HG03378 (cell line): Measurements from ENCODE around the gene RAPGEF4.
"Not testable (repeated sequence)": the region's sequence is repeated elsewhere in the genome, so short reads cannot be mapped to it uniquely, and the experiment has no call there.

Source experiments
- ATAC-seq: cut with Tn5 transposase; IDR thresholded peaks from one replicate; pipeline ENCODE4 v1.9.1; 2021; ENCODE audit warnings: mild to moderate bottlenecking, moderate library complexity; ENCODE audit not compliant: unreplicated experiment

The RAPGEF4 gene

GRCh38 chr2:172725746-172726145 lies 9.9 kb upstream of the RAPGEF4 start:
- ATAC-seq: no peak

- ATAC-seq: no peak
Measured at GRCh38 chr2:172726172-172726735, 9.4 kb upstream of the RAPGEF4 start.

- ATAC-seq: no peak
Measured at GRCh38 chr2:172730411-172730810, 5.2 kb upstream of the RAPGEF4 start.

GRCh38 chr2:172734711-172735581 lies 699 bp upstream of the RAPGEF4 start:
- ATAC-seq: no peak

GRCh38 chr2:172736424-172737174 lies 954 bp downstream of the RAPGEF4 start:
- no peak for ATAC-seq

- no peak for ATAC-seq
Measured at GRCh38 chr2:172739661-172740266, 4.1 kb downstream of the RAPGEF4 start.

GRCh38 chr2:172740856-172741255 lies 5.2 kb downstream of the RAPGEF4 start:
- ATAC-seq: no peak

GRCh38 chr2:172742931-172743540 lies 7.4 kb downstream of the RAPGEF4 start:
- no peak for ATAC-seq

- no peak for ATAC-seq
Measured at GRCh38 chr2:172743898-172744297, 8.3 kb downstream of the RAPGEF4 start.

GRCh38 chr2:172745636-172746035 lies 10.0 kb downstream of the RAPGEF4 start:
- no peak for ATAC-seq

- ATAC-seq: not testable (repeated sequence)
Measured at GRCh38 chr2:172748543-172748942, 12.9 kb downstream of the RAPGEF4 start.

- no peak for ATAC-seq
Measured at GRCh38 chr2:172749388-172749787, 13.7 kb downstream of the RAPGEF4 start.

- no peak for ATAC-seq
Measured at GRCh38 chr2:172751564-172751963, 15.9 kb downstream of the RAPGEF4 start.

- no peak for ATAC-seq
Measured at GRCh38 chr2:172753610-172754009, 18.0 kb downstream of the RAPGEF4 start.

GRCh38 chr2:172759441-172759840 lies 23.8 kb downstream of the RAPGEF4 start:
- no peak for ATAC-seq

GRCh38 chr2:172761306-172761705 lies 25.7 kb downstream of the RAPGEF4 start:
- no peak for ATAC-seq

GRCh38 chr2:172762574-172762973 lies 26.9 kb downstream of the RAPGEF4 start:
- ATAC-seq: no peak

- ATAC-seq: no peak
Measured at GRCh38 chr2:172763079-172763478, 27.4 kb downstream of the RAPGEF4 start.

GRCh38 chr2:172765662-172766061 lies 30.0 kb downstream of the RAPGEF4 start:
- ATAC-seq: no peak

- no peak for ATAC-seq
Measured at GRCh38 chr2:172768401-172768800, 32.8 kb downstream of the RAPGEF4 start.

GRCh38 chr2:172769879-172770278 lies 34.2 kb downstream of the RAPGEF4 start:
- no peak for ATAC-seq
